Measurements from ENCODE around the gene ACTR8. TPM values are rescaled to one million over a fixed set of nuclear protein-coding genes. Genes with fewer than 3 reads are reported as not detected.

Gene ACTR8
- total RNA-seq, 1 experiment from 2014 or later: 47.5 TPM

DNA sequence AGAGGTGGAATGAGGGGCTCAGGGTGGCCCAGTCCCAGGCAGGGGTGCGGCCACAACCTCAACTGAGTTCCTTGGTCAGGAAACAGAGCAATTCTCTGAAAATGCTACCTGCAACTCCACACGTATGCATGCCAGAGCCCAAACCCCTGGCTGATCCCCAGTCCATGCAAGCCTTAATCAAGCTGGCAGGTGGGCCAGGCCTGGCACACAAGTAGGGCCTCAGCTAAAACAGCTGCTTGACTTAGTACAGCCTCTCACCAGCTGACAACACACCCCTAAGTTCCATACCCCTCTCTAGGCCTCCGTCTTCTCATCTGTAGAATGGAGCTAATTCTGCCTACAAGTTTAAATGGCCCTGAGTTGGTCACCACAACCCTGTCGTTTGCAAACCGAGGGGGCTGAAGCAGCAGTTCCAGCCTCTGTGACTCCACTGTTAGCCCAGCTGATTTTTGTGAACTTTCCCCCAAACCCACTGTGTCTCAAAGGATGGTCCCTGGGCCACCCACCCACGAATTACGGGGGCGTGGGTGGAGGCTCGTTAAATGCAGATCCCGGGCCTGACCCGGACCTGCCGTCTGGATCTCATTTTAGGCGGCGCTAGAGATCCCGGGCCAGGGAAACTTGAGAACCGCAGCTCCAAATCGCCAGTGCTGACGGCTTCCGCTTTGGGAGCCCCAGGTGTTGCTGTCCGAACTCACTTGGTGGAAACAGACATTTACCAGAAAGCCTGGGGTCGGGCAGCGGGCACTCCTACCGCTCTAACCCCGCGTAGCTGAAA is 36.7 kb downstream of the ACTR8 start:
- Histone ChIP-seq H3K9me3 (ENCODE audit: low read length) (no peaks in the 10 kb centered on the region), H3K9ac (ENCODE audit: low read length) (peak overlapping the region; percentile 58), H3K79me2 (ENCODE audit: low read length) (no peaks in the 10 kb centered on the region), H3K4me1 (ENCODE audit: insufficient read depth, low read length) (peaks cover 12% of the 10 kb centered on the region; the same call in 1 of the 2 replicates), H3K9me2 (replicated peaks; ENCODE audit: low read length) (no peaks in the 10 kb centered on the region), H3K27ac (ENCODE audit: low read length) (no peak overlapping the region), H3K36me3 (ENCODE audit: low read depth, low read length) (no peaks in the 10 kb centered on the region), H3K4me3 (ENCODE audit: low read length) (peak overlapping the region; percentile 68), H3F3A (ENCODE audit: low read length, unreplicated experiment) (no peaks in the 10 kb centered on the region), H4K20me1 (ENCODE audit: low read length) (no peaks in the 10 kb centered on the region), H3K27me3 (ENCODE audit: low read length) (peaks cover 19% of the 10 kb centered on the region), H3K4me2 (ENCODE audit: low read length) (peak overlapping the region; percentile 78), H2AFZ (ENCODE audit: low read length) (peak overlapping the region; percentile 82)
- ATAC-seq: peak; percentile 50
- TF ChIP-seq, protein P1, sequence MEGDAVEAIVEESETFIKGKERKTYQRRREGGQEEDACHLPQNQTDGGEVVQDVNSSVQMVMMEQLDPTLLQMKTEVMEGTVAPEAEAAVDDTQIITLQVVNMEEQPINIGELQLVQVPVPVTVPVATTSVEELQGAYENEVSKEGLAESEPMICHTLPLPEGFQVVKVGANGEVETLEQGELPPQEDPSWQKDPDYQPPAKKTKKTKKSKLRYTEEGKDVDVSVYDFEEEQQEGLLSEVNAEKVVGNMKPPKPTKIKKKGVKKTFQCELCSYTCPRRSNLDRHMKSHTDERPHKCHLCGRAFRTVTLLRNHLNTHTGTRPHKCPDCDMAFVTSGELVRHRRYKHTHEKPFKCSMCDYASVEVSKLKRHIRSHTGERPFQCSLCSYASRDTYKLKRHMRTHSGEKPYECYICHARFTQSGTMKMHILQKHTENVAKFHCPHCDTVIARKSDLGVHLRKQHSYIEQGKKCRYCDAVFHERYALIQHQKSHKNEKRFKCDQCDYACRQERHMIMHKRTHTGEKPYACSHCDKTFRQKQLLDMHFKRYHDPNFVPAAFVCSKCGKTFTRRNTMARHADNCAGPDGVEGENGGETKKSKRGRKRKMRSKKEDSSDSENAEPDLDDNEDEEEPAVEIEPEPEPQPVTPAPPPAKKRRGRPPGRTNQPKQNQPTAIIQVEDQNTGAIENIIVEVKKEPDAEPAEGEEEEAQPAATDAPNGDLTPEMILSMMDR (conservative IDR thresholded peaks at IDR 0.05; ENCODE audit: low read depth, low read length): peak; percentile 54
- TF ChIP-seq EZH2 (IDR thresholded peaks at IDR 0.05; ENCODE audit: low read length, unreplicated experiment): no peak
- ChIA-PET CTCF (no interaction called here), POLR2A (ENCODE audit: unreplicated experiment) (interaction anchor here (0.6 kb wide), 1 partner anchor 9 kb away, joined by 3 read pairs; no protein-coding TSS in a partner anchor)
- BruUV-seq (replicated peaks): no TSS peak
- DNase-seq: peak; percentile 67
- intact Hi-C loops (cut with micrococcal nuclease): no loop called here

DNA sequence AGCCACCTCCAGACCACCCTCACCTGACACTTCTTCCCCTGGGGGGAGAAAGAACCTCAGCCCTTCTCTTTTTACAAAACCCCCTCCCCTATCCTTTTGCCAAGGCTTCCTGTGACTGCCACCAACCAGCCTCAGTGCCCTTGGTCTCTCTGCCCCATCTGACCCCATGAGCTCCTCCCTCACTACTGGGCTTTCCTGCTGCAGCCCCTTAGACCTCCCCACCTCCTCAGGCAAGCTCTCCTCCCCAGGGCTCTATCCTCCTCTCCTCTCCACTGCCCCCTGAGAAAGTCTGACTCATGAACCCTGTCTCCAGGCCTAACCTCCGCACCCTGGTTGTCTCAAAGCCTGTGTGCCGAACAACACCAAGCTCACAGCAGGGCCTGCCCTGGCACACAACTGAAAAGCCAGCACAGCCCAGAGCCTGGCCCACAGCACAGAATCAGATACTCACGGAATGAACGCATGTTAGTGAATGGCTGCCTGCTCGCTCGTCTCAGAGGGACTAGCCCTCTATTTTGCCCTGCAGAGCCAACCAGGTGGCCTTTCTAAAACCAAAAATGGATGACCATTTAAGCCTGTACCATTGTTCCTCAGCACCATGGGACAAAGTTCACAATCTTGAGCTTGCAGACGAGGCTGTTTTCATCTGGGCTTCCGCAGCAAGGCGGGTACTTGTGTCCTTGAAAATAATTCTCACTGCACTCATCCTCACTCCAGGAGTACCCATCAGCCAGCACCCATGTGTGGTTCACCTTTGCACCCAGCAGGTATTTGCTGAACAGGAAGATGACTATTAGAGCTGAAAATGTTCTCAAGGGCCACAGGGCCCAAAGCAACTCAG is 37.5 kb downstream of the ACTR8 start:
- Histone ChIP-seq H3K9ac (ENCODE audit: low read length) (no peak overlapping the region), H3K79me2 (ENCODE audit: low read length) (no peaks in the 10 kb centered on the region), H3K9me3 (ENCODE audit: low read length) (no peaks in the 10 kb centered on the region), H3F3A (ENCODE audit: low read length, unreplicated experiment) (no peaks in the 10 kb centered on the region), H2AFZ (ENCODE audit: low read length) (no peak overlapping the region), H3K4me2 (ENCODE audit: low read length) (peak overlapping the region; percentile 78; the same call in 1 of the 2 replicates), H3K27ac (ENCODE audit: low read length) (no peak overlapping the region), H3K36me3 (ENCODE audit: low read depth, low read length) (no peaks in the 10 kb centered on the region), H3K27me3 (ENCODE audit: low read length) (peaks cover 19% of the 10 kb centered on the region), H3K4me3 (ENCODE audit: low read length) (peak overlapping the region; percentile 68; the same call in 1 of the 2 replicates), H4K20me1 (ENCODE audit: low read length) (no peaks in the 10 kb centered on the region), H3K9me2 (replicated peaks; ENCODE audit: low read length) (no peaks in the 10 kb centered on the region), H3K4me1 (ENCODE audit: insufficient read depth, low read length) (peaks cover 12% of the 10 kb centered on the region; the same call in 1 of the 2 replicates)
- intact Hi-C loops (cut with micrococcal nuclease): no loop called here
- ATAC-seq (no peak), DNase-seq (no peak)
- ChIA-PET CTCF (no interaction called here), POLR2A (ENCODE audit: unreplicated experiment) (interaction anchor here (0.6 kb wide), 1 partner anchor 9 kb away, joined by 3 read pairs; no protein-coding TSS in a partner anchor)
- TF ChIP-seq EZH2phosphoT487 (IDR thresholded peaks at IDR 0.05; ENCODE audit: borderline replicate concordance, low read length) (no peak), EZH2 (IDR thresholded peaks at IDR 0.05; ENCODE audit: low read length, unreplicated experiment) (no peak)
- TF ChIP-seq, protein P1 (conservative IDR thresholded peaks at IDR 0.05; ENCODE audit: low read depth, low read length): no peak
- TSS peak; percentile 38 for BruUV-seq (replicated peaks)

Measured in PC-3 (cell line).